SW 1271 (cell line): ENCODE data around the gene LMX1A.

Experiments used
- DNase-seq, 2 experiments: peaks; one replicate each; lab custom pipeline; 2025; lab: John Stamatoyannopoulos, UW

The LMX1A gene

GRCh38 chr1:165218731-165219130 is 137.8 kb downstream of the LMX1A start:
- DNase-seq, result no peak

- DNase-seq, result no peak
These were observed 138.6 kb downstream of the LMX1A start for GRCh38 chr1:165217958-165218357.

GRCh38 chr1:165216254-165216653 is 140.3 kb downstream of the LMX1A start:
- no peak for DNase-seq

GRCh38 chr1:165215676-165216075 is 140.8 kb downstream of the LMX1A start:
- DNase-seq, result no peak

GRCh38 chr1:165212229-165212628 is 144.3 kb downstream of the LMX1A start:
- no peak for DNase-seq

GRCh38 chr1:165207853-165208515 is 148.5 kb downstream of the LMX1A start:
- DNase-seq, result no peak

GRCh38 chr1:165205145-165205544 is 151.4 kb downstream of the LMX1A start:
- DNase-seq, result no peak

- no peak for DNase-seq
These were observed 152.0 kb downstream of the LMX1A start for GRCh38 chr1:165204548-165204947.

- no peak for DNase-seq
These were observed 165.4 kb downstream of the LMX1A start for GRCh38 chr1:165191087-165191486.

- no peak for DNase-seq
These were observed 166.6 kb downstream of the LMX1A start for GRCh38 chr1:165189913-165190312.

- no peak for DNase-seq
These were observed 167.5 kb downstream of the LMX1A start for GRCh38 chr1:165189011-165189410.

- DNase-seq, result no peak
These were observed 169.2 kb downstream of the LMX1A start for GRCh38 chr1:165187031-165188009.

GRCh38 chr1:165185161-165185889 is 171.2 kb downstream of the LMX1A start:
- no peak for DNase-seq

GRCh38 chr1:165182975-165183374 is 173.5 kb downstream of the LMX1A start:
- DNase-seq, result no peak

GRCh38 chr1:165179306-165179705 is 177.2 kb downstream of the LMX1A start:
- DNase-seq, result no peak

- no peak for DNase-seq
These were observed 182.0 kb downstream of the LMX1A start for GRCh38 chr1:165174491-165174890.

- DNase-seq, result no peak
These were observed 182.7 kb downstream of the LMX1A start for GRCh38 chr1:165173818-165174217.

GRCh38 chr1:165173409-165173808 is 183.1 kb downstream of the LMX1A start:
- DNase-seq, result no peak

GRCh38 chr1:165172666-165173065 is 183.8 kb downstream of the LMX1A start:
- DNase-seq, result no peak

- DNase-seq, result no peak
These were observed 186.8 kb downstream of the LMX1A start for GRCh38 chr1:165169729-165170128.

GRCh38 chr1:165169028-165169427 is 187.5 kb downstream of the LMX1A start:
- no peak for DNase-seq

- no peak for DNase-seq
These were observed 188.0 kb downstream of the LMX1A start for GRCh38 chr1:165168467-165168866.
